Measurements from ENCODE around the gene RINT1. TPM values are rescaled to one million over a fixed set of nuclear protein-coding genes. Genes with fewer than 3 reads are reported as not detected.

Gene RINT1
- total and polyA plus RNA-seq, 2 experiments from 2014 or later, result 8.2 to 10.7 TPM

- Histone ChIP-seq H3K27ac (no peak overlapping the region), H3K36me3 (replicated peaks; ENCODE audit: insufficient read depth, low read depth) (no peaks in the 10 kb centered on the region), H3K27me3 (no peaks in the 10 kb centered on the region), H3K79me2 (peaks cover 27% of the 10 kb centered on the region), H3K9me3 (ENCODE audit: low read depth) (no peaks in the 10 kb centered on the region), H3K4me1 (ENCODE audit: insufficient read depth) (peaks cover 9% of the 10 kb centered on the region), H3K4me3 (no peak overlapping the region), H4K20me1 (ENCODE audit: insufficient read depth, poor library complexity, severe bottlenecking) (no peaks in the 10 kb centered on the region), H2AFZ (no peak overlapping the region), H3K4me2 (no peak overlapping the region), H3K9me2 (replicated peaks; ENCODE audit: insufficient read depth) (no peaks in the 10 kb centered on the region)
- no peak for DNase-seq (ENCODE audit: low spot score)
- 94% methylated on average over 10 of the region's 10 CpGs for WGBS (ENCODE audit: low lambda C conversion rate, missing lambda C conversion rate)
- TF ChIP-seq EZH2 (IDR thresholded peaks at IDR 0.05; ENCODE audit: borderline replicate concordance), result no peak
- TF ChIP-seq CTCF (IDR thresholded peaks at IDR 0.05; ENCODE audit: poor library complexity), result no peak
- no peak for TF ChIP-seq EZH2phosphoT487 (IDR thresholded peaks at IDR 0.05; ENCODE audit: low read depth, severe bottlenecking, unreplicated experiment)
These were observed 1.9 kb upstream of the RINT1 start for GRCh38 chr7:105530126-105530525.

- Histone ChIP-seq H3K4me2 (no peak overlapping the region), H3K36me3 (replicated peaks; ENCODE audit: insufficient read depth, low read depth) (no peaks in the 10 kb centered on the region), H2AFZ (no peak overlapping the region), H3K27me3 (no peaks in the 10 kb centered on the region), H3K4me1 (ENCODE audit: insufficient read depth) (peaks cover 9% of the 10 kb centered on the region), H3K9me3 (ENCODE audit: low read depth) (no peaks in the 10 kb centered on the region), H4K20me1 (ENCODE audit: insufficient read depth, poor library complexity, severe bottlenecking) (no peaks in the 10 kb centered on the region), H3K9me2 (replicated peaks; ENCODE audit: insufficient read depth) (no peaks in the 10 kb centered on the region), H3K27ac (no peak overlapping the region), H3K4me3 (no peak overlapping the region), H3K79me2 (peaks cover 31% of the 10 kb centered on the region)
- TF ChIP-seq CTCF (IDR thresholded peaks at IDR 0.05; ENCODE audit: poor library complexity) (no peak), EZH2phosphoT487 (IDR thresholded peaks at IDR 0.05; ENCODE audit: low read depth, severe bottlenecking, unreplicated experiment) (no peak), EZH2 (IDR thresholded peaks at IDR 0.05; ENCODE audit: borderline replicate concordance) (no peak)
- DNase-seq (ENCODE audit: low spot score), result no peak
- 96% methylated on average over 20 of the region's 20 CpGs for WGBS (ENCODE audit: low lambda C conversion rate, missing lambda C conversion rate)
These were observed 1.5 kb upstream of the RINT1 start for GRCh38 chr7:105530546-105530945.

GRCh38 chr7:105532709-105533460 lies 884 bp downstream of the RINT1 start:
- peaks cover 34% of the 10 kb centered on the region for H3K79me2 ChIP-seq
- H3K27ac ChIP-seq, result peak overlapping the region; percentile 83
- no peaks in the 10 kb centered on the region for H4K20me1 ChIP-seq (ENCODE audit: insufficient read depth, poor library complexity, severe bottlenecking)
- H3K4me2 ChIP-seq, result peak overlapping the region; percentile 88
- peaks cover 9% of the 10 kb centered on the region for H3K4me1 ChIP-seq (ENCODE audit: insufficient read depth)
- no peaks in the 10 kb centered on the region for H3K36me3 ChIP-seq (replicated peaks; ENCODE audit: insufficient read depth, low read depth)
- TF ChIP-seq EZH2 (IDR thresholded peaks at IDR 0.05; ENCODE audit: borderline replicate concordance) (no peak), CTCF (IDR thresholded peaks at IDR 0.05; ENCODE audit: poor library complexity) (no peak), EZH2phosphoT487 (IDR thresholded peaks at IDR 0.05; ENCODE audit: low read depth, severe bottlenecking, unreplicated experiment) (no peak)
- DNase-seq (ENCODE audit: low spot score), result no peak
- no peaks in the 10 kb centered on the region for H3K9me2 ChIP-seq (replicated peaks; ENCODE audit: insufficient read depth)
- no peaks in the 10 kb centered on the region for H3K27me3 ChIP-seq
- peak overlapping the region; percentile 58 for H3K4me3 ChIP-seq
- peak overlapping the region; percentile 85 for H2AFZ ChIP-seq
- 50% methylated on average over 12 of the region's 12 CpGs for WGBS (ENCODE audit: low lambda C conversion rate, missing lambda C conversion rate)
- no peaks in the 10 kb centered on the region for H3K9me3 ChIP-seq (ENCODE audit: low read depth)
